PC-3 (cell line): Measurements from ENCODE around the gene WDR46. TPM values are rescaled to one million over a fixed set of nuclear protein-coding genes. Genes with fewer than 3 reads are reported as not detected.

ENCODE experiments used
- ATAC-seq: fragments of 200-7000 bp; cut with Tn5 transposase; 2 replicates; pipeline ENCODE4 v1.9.1; 2020; ENCODE audit warnings: mild to moderate bottlenecking, moderate library complexity
- BruUV-seq: library from RNA; stranded (reverse); fragments of 400-500 nt; replicated peaks from 2 replicates; lab custom pipeline; 2021; lab: Mats Ljungman, UMichigan
- CTCF ChIA-PET: fragments of 300-600 bp; sonication (Branson Sonifier 250); formaldehyde crosslinking; loops from one replicate; lab custom pipeline; 2022; ENCODE audit warnings: antibody characterized with exemption; lab: Charles Lee
- POLR2A ChIA-PET: fragments of 300-600 bp; sonication (Branson Sonifier 250); formaldehyde crosslinking; loops from one replicate; lab custom pipeline; 2022; ENCODE audit warnings: antibody characterized with exemption; ENCODE audit not compliant: unreplicated experiment; lab: Charles Lee
- DNase-seq: peaks from one replicate; pipeline ENCODE4 v3.0.0-alpha.2; 2015
- H2AFZ ChIP-seq: fragments of 300-600 bp; sonication (generic); 2 replicates; pipeline ENCODE4 v1.6.0; 2016; ENCODE audit warnings: antibody characterized with exemption, low read length
- H3F3A ChIP-seq: fragments of 300-600 bp; sonication (generic); one replicate; pipeline ENCODE4 v1.6.0; 2017; ENCODE audit warnings: antibody characterized with exemption, low read length, control low read depth, mild to moderate bottlenecking; ENCODE audit not compliant: unreplicated experiment
- H3K27ac ChIP-seq: fragments of 300-600 bp; sonication (generic); 2 replicates; pipeline ENCODE4 v1.5.1; 2016; ENCODE audit warnings: mild to moderate bottlenecking, low read length
- H3K27me3 ChIP-seq: fragments of 300-600 bp; sonication (generic); 2 replicates; pipeline ENCODE4 v1.6.1; 2016; ENCODE audit warnings: low read length, mixed read lengths
- H3K36me3 ChIP-seq: fragments of 300-600 bp; sonication (generic); 2 replicates; pipeline ENCODE4 v1.6.1; 2016; ENCODE audit warnings: low read depth, mixed run types, low read length, mixed read lengths
- H3K4me1 ChIP-seq: fragments of 300-600 bp; sonication (generic); 2 replicates; pipeline ENCODE4 v1.5.1; 2016; ENCODE audit warnings: low read length; ENCODE audit not compliant: insufficient read depth
- H3K4me2 ChIP-seq: fragments of 300-600 bp; sonication (generic); 2 replicates; pipeline ENCODE4 v1.6.0; 2016; ENCODE audit warnings: low read length
- H3K4me3 ChIP-seq: fragments of 300-600 bp; sonication (generic); 2 replicates; pipeline ENCODE4 v1.5.1; 2016; ENCODE audit warnings: mild to moderate bottlenecking, low read length, mixed read lengths
- H3K79me2 ChIP-seq: fragments of 300-600 bp; sonication (generic); 2 replicates; pipeline ENCODE4 v1.6.1; 2017; ENCODE audit warnings: low read length, mixed read lengths
- H3K9ac ChIP-seq: fragments of 300-600 bp; sonication (generic); 2 replicates; pipeline ENCODE4 v1.6.0; 2016; ENCODE audit warnings: mild to moderate bottlenecking, low read length
- H3K9me2 ChIP-seq: fragments of 300-600 bp; sonication (generic); replicated peaks from 2 replicates; pipeline ENCODE4 v1.6.1; 2016; ENCODE audit warnings: mixed run types, low read length, mixed read lengths
- H3K9me3 ChIP-seq: fragments of 300-600 bp; sonication (generic); 2 replicates; pipeline ENCODE4 v1.6.1; 2016; ENCODE audit warnings: low read length, mixed read lengths
- H4K20me1 ChIP-seq: fragments of 300-600 bp; sonication (generic); 2 replicates; pipeline ENCODE4 v1.6.1; 2016; ENCODE audit warnings: low read length, mixed read lengths
- EZH2 ChIP-seq: fragments of 300-600 bp; sonication (generic); IDR thresholded peaks from one replicate; pipeline ENCODE4 v1.6.1; 2017; ENCODE audit warnings: antibody characterized with exemption, mild to moderate bottlenecking, low read length; ENCODE audit not compliant: unreplicated experiment
- EZH2phosphoT487 ChIP-seq: fragments of 300-600 bp; sonication (generic); IDR thresholded peaks from 2 replicates; pipeline ENCODE4 v1.6.1; 2018; ENCODE audit warnings: mild to moderate bottlenecking, antibody characterized with exemption, low read length, borderline replicate concordance
- intact Hi-C: fragments of 100-400 bp; cut with micrococcal nuclease; formaldehyde crosslinking; loops from 2 replicates; pipeline ENCODE4 v1.9.0; 2023
- total RNA-seq: library from RNA; depleted of rRNA; stranded (reverse); fragments of >200 nt; gene quantifications from 2 replicates; pipeline ENCODE4 v1.2.3, GENCODE V29; 2014
- TF ChIP-seq, protein P1 (sequence below): fragments of 300-600 bp; sonication (generic); conservative IDR thresholded peaks from 2 replicates; pipeline ENCODE4 v1.5.1; 2017; ENCODE audit warnings: antibody characterized with exemption, low read depth, mild to moderate bottlenecking, low read length

The WDR46 gene
- total RNA-seq, 1 experiment from 2014 or later, result 104 TPM

DNA sequence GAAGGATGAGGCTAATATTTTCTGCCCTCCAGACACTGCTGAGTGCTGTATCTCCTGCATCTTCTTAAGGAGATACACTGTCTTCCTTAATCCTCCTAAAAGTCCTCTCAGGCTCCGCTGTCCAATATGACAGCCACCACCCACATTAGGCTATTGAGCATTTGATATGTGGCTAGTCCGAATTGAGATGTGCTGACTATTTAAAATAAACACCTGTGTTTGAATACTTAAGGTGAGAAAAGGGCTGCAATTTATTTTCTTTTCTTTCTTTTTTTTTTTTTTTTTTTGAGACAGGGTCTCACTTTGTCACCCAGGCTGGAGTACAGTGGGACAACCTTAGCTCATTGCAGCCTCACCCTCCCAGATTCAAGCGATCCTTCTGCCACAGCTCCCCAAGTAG lies 12.8 kb upstream of the WDR46 start:
- Histone ChIP-seq H3F3A (peaks cover 3% of the 10 kb centered on the region), H3K4me2 (no peak overlapping the region), H3K9ac (no peak overlapping the region), H2AFZ (no peak overlapping the region), H3K27me3 (no peaks in the 10 kb centered on the region), H3K4me3 (no peak overlapping the region), H4K20me1 (no peaks in the 10 kb centered on the region), H3K36me3 (peaks cover 7% of the 10 kb centered on the region), H3K79me2 (peaks cover 20% of the 10 kb centered on the region), H3K4me1 (peaks cover 13% of the 10 kb centered on the region), H3K9me3 (no peaks in the 10 kb centered on the region), H3K9me2 (no peaks in the 10 kb centered on the region), H3K27ac (no peak overlapping the region)
- POLR2A ChIA-PET, result interaction anchor here (0.7 kb wide), 1 partner anchor 21 kb away, joined by 28 read pairs; no protein-coding TSS in a partner anchor
- ATAC-seq, result no peak
- intact Hi-C loops, result no loop called here
- CTCF ChIA-PET, result no interaction called here
- BruUV-seq, result no TSS peak
- DNase-seq, result no peak
- TF ChIP-seq EZH2 (no peak), EZH2phosphoT487 (no peak)
- TF ChIP-seq, protein P1, sequence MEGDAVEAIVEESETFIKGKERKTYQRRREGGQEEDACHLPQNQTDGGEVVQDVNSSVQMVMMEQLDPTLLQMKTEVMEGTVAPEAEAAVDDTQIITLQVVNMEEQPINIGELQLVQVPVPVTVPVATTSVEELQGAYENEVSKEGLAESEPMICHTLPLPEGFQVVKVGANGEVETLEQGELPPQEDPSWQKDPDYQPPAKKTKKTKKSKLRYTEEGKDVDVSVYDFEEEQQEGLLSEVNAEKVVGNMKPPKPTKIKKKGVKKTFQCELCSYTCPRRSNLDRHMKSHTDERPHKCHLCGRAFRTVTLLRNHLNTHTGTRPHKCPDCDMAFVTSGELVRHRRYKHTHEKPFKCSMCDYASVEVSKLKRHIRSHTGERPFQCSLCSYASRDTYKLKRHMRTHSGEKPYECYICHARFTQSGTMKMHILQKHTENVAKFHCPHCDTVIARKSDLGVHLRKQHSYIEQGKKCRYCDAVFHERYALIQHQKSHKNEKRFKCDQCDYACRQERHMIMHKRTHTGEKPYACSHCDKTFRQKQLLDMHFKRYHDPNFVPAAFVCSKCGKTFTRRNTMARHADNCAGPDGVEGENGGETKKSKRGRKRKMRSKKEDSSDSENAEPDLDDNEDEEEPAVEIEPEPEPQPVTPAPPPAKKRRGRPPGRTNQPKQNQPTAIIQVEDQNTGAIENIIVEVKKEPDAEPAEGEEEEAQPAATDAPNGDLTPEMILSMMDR, result no peak

DNA sequence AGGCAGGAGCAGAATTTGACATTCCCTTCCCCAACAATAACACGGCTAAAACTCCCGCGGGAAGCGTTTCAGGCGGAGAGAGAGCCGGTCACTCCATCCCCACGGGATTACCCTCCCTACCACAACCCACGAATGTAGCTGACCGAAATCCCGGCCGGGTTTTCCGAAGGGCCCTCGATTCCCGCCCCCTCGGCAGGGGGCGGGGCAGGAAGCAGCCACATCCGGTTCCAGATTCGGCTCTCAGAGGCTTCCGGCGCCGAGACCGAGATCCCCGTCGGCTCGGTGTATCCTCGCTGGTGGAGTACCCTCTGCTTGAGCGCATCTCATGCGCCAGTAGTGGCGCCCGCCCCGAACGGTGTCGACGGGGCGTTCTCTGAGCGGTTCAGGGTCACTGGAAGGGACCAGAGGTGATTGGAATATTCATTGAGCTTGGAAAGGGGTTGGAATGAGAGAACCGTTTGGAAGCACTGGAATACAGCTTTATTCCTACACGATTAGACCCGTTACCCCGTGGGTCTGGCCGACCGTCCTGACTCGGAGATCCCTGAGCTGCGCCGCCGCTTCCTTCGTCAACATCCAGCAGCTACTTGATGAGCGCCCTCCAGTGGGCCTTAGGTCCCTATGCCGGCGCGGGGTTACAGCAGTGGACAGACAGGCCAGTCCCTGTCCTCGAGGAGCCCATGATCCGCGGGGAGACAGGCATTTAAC lies 10.4 kb upstream of the WDR46 start:
- H3K4me1 ChIP-seq, result peaks cover 15% of the 10 kb centered on the region
- ChIA-PET POLR2A (interaction anchor here (1.0 to 1.1 kb wide), 3 partner anchors 10 to 18 kb away, joined by 4 to 16 read pairs (median 7); partner anchors contain the start of genes PFDN6, WDR46 and ZBTB22), CTCF (interaction anchor here (0.6 to 1.0 kb wide), 5 partner anchors 18 to 1104 kb away, joined by 3 to 5 read pairs (median 5); partner anchors contain the start of genes B3GALT4 and ZBTB22)
- no peaks in the 10 kb centered on the region for H3K27me3 ChIP-seq
- H3K4me2 ChIP-seq, result peak overlapping the region; percentile 100
- no peaks in the 10 kb centered on the region for H3K9me3 ChIP-seq
- TF ChIP-seq, protein P1, result peak; percentile 87
- TF ChIP-seq EZH2, result no peak
- peaks cover 3% of the 10 kb centered on the region; the same call in 1 of the 2 replicates for H3K36me3 ChIP-seq
- no peaks in the 10 kb centered on the region for H3K9me2 ChIP-seq
- peak overlapping the region; percentile 92 for H3K27ac ChIP-seq
- H3K79me2 ChIP-seq, result peaks cover 20% of the 10 kb centered on the region
- peak; percentile 55 for ATAC-seq
- intact Hi-C loops, result loop anchor here (1.0 to 5.0 kb wide), 4 partner anchors 10 to 108 kb away; partner anchors contain the start of genes PFDN6 and WDR46
- no peaks in the 10 kb centered on the region for H4K20me1 ChIP-seq
- H3K9ac ChIP-seq, result peak overlapping the region; percentile 80
- DNase-seq, result peak; percentile 93
- H3K4me3 ChIP-seq, result peak overlapping the region; percentile 78
- peak overlapping the region; percentile 77 for H2AFZ ChIP-seq
- TSS peak; percentile 91 for BruUV-seq
- peaks cover 3% of the 10 kb centered on the region for H3F3A ChIP-seq
